Measurements from ENCODE around the gene CBLL1. TPM values are rescaled to one million over a fixed set of nuclear protein-coding genes. Genes with fewer than 3 reads are reported as not detected.

CBLL1 gene
- total RNA-seq, 1 experiment from 2014 or later: 35.0 TPM

DNA sequence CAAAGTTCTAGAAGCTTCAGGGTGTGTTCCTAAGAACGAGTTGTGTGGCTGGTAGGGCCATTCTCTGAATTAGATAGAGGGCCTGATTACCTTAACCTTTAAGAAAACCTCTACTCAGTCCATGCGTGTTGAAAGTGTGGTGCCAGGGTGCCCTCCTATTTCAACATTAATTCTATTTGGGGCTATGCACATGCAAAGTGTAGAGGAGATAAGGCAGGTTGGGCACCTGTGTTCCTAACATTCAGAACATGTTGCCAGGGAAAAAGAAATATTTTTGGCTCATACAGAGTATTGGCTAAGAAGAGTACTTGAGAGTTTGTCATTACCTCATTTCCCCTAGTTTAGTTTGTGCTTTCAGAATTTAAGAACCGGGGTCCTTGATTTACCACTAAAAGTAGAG, 38.4 kb downstream of the CBLL1 start:
- intact Hi-C loops (cut with micrococcal nuclease): no loop called here
- H2AFZ ChIP-seq (ENCODE audit: low read depth, low read length, poor library complexity, severe bottlenecking): no peak overlapping the region
- no peaks in the 10 kb centered on the region for H3K79me2 ChIP-seq (ENCODE audit: insufficient read depth, low read length)
- no TSS peak for BruUV-seq (replicated peaks)
- H3K27me3 ChIP-seq (ENCODE audit: insufficient read depth, low read length): no peaks in the 10 kb centered on the region
- ChIA-PET POLR2A (no interaction called here), CTCF (no interaction called here), RAD21 (ENCODE audit: low non-redundant PET in 1 of 2, low total read pairs in 2 of 2, uncharacterized antibody in 2 of 2, unreplicated experiment in 2 of 2) (no interaction called here)
- no peak overlapping the region for H3K9ac ChIP-seq (ENCODE audit: low read length)
- no peak overlapping the region for H3K27ac ChIP-seq (ENCODE audit: low read depth, low read length)
- ATAC-seq (no peak), DNase-seq (ENCODE audit: low read depth, low spot score) (no peak)
- TF ChIP-seq CEBPB (IDR thresholded peaks at IDR 0.05; ENCODE audit: low read depth): no peak
- no peak overlapping the region for H3K4me2 ChIP-seq (ENCODE audit: low read length)
- no peaks in the 10 kb centered on the region for H3K36me3 ChIP-seq (ENCODE audit: control insufficient read depth in 1 of 2, insufficient read depth in 2 of 2, low read length in 2 of 2)
- no peaks in the 10 kb centered on the region for H4K20me1 ChIP-seq (ENCODE audit: insufficient read depth)
- no peaks in the 10 kb centered on the region for H3K4me1 ChIP-seq (ENCODE audit: control insufficient read depth in 1 of 2, insufficient read depth in 2 of 2, low read length in 2 of 2)
- no peak overlapping the region for H3K4me3 ChIP-seq (replicated peaks in 1 of 2; ENCODE audit: low read depth in 1 of 2, low read length in 2 of 2)
- H3K9me2 ChIP-seq (ENCODE audit: insufficient read depth): no peaks in the 10 kb centered on the region
- no peaks in the 10 kb centered on the region for H3K9me3 ChIP-seq (ENCODE audit: control insufficient read depth in 1 of 2, insufficient read depth in 1 of 2, low read depth in 1 of 2, low read length in 2 of 2)

DNA sequence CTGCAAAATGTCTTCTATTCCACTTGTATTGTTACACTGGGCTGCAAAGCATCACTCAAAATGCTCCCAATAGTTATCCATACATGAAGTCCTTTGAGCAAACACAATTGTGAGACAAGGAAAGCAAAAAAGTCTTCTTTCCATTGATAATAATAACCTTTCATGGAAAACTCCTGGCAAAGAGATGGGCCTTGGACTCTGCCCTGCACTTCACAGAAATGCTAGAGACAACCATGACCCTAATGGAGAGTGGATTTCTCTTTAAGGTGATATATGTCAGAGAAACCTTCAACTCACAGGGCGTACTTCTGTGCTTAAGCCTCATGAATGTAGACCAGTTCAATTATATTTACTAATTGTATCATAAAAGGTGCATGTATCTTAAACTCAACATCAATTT, 39.7 kb downstream of the CBLL1 start:
- no peak overlapping the region for H2AFZ ChIP-seq (ENCODE audit: low read depth, low read length, poor library complexity, severe bottlenecking)
- ATAC-seq: no peak
- H3K27ac ChIP-seq (ENCODE audit: low read depth, low read length): no peak overlapping the region
- no peak for DNase-seq (ENCODE audit: low read depth, low spot score)
- CTCF ChIA-PET: no interaction called here
- POLR2A ChIA-PET: no interaction called here
- RAD21 ChIA-PET (ENCODE audit: low non-redundant PET in 1 of 2, low total read pairs in 2 of 2, uncharacterized antibody in 2 of 2, unreplicated experiment in 2 of 2): no interaction called here
- no peaks in the 10 kb centered on the region for H3K9me3 ChIP-seq (ENCODE audit: control insufficient read depth in 1 of 2, insufficient read depth in 1 of 2, low read depth in 1 of 2, low read length in 2 of 2)
- no peak overlapping the region for H3K4me2 ChIP-seq (ENCODE audit: low read length)
- no peaks in the 10 kb centered on the region for H3K27me3 ChIP-seq (ENCODE audit: insufficient read depth, low read length)
- H4K20me1 ChIP-seq (ENCODE audit: insufficient read depth): no peaks in the 10 kb centered on the region
- no peaks in the 10 kb centered on the region for H3K36me3 ChIP-seq (ENCODE audit: control insufficient read depth in 1 of 2, insufficient read depth in 2 of 2, low read length in 2 of 2)
- H3K4me1 ChIP-seq (ENCODE audit: control insufficient read depth in 1 of 2, insufficient read depth in 2 of 2, low read length in 2 of 2): no peaks in the 10 kb centered on the region
- H3K9me2 ChIP-seq (ENCODE audit: insufficient read depth): no peaks in the 10 kb centered on the region
- intact Hi-C loops (cut with micrococcal nuclease): no loop called here
- H3K79me2 ChIP-seq (ENCODE audit: insufficient read depth, low read length): no peaks in the 10 kb centered on the region
- no TSS peak for BruUV-seq (replicated peaks)
- H3K4me3 ChIP-seq (replicated peaks in 1 of 2; ENCODE audit: low read depth in 1 of 2, low read length in 2 of 2): no peak overlapping the region
- H3K9ac ChIP-seq (ENCODE audit: low read length): no peak overlapping the region
- TF ChIP-seq MAX (IDR thresholded peaks at IDR 0.05) (no peak), EGR1 (IDR thresholded peaks at IDR 0.05; ENCODE audit: low read depth) (no peak), ZNF274 (IDR thresholded peaks at IDR 0.05; ENCODE audit: low read depth, low read length) (no peak), JUND (IDR thresholded peaks at IDR 0.05) (no peak), ZBTB33 (IDR thresholded peaks at IDR 0.05; ENCODE audit: extremely low read depth, insufficient replicate concordance, low read length) (no peak), EZH2phosphoT487 (IDR thresholded peaks at IDR 0.05; ENCODE audit: borderline replicate concordance) (no peak), TCF7L2 (IDR thresholded peaks at IDR 0.05; ENCODE audit: borderline replicate concordance, extremely low read depth, insufficient read depth, insufficient read length) (no peak), ELF1 (IDR thresholded peaks at IDR 0.05; ENCODE audit: borderline replicate concordance, low read depth) (no peak)
